Glutamatergic neuron (in vitro differentiated cells): ENCODE results near the gene FALEC. TPM values are rescaled to one million over a fixed set of nuclear protein-coding genes. Genes with fewer than 3 reads are reported as not detected.

Experiments used
- DNase-seq: peaks from one replicate; pipeline ENCODE4 v3.0.0; 2022
- H3K27ac Mint-ChIP-seq: one replicate; pipeline ENCODE4 v1.8.0; 2020; ENCODE audit warnings: mild to moderate bottlenecking, mixed read lengths, inconsistent platforms; ENCODE audit not compliant: unreplicated experiment
- H3K27me3 Mint-ChIP-seq: one replicate; pipeline ENCODE4 v1.8.0; 2020; ENCODE audit warnings: mild to moderate bottlenecking, moderate library complexity, mixed read lengths, inconsistent platforms; ENCODE audit not compliant: unreplicated experiment
- H3K36me3 Mint-ChIP-seq: one replicate; pipeline ENCODE4 v1.8.0; 2020; ENCODE audit warnings: mild to moderate bottlenecking, mixed read lengths, inconsistent platforms; ENCODE audit not compliant: unreplicated experiment
- H3K4me1 Mint-ChIP-seq: one replicate; pipeline ENCODE4 v1.8.0; 2020; ENCODE audit warnings: mild to moderate bottlenecking, low read depth, mixed read lengths, inconsistent platforms; ENCODE audit not compliant: unreplicated experiment
- H3K4me3 Mint-ChIP-seq: one replicate; pipeline ENCODE4 v1.8.0; 2020; ENCODE audit warnings: mild to moderate bottlenecking, mixed read lengths, inconsistent platforms; ENCODE audit not compliant: unreplicated experiment
- H3K9me3 Mint-ChIP-seq: one replicate; pipeline ENCODE4 v1.8.0; 2020; ENCODE audit warnings: mild to moderate bottlenecking, moderate library complexity, mixed read lengths, inconsistent platforms; ENCODE audit not compliant: unreplicated experiment
- CTCF ChIP-seq: fragments of 200-600 bp; sonication (generic); IDR thresholded peaks from one replicate; pipeline ENCODE4 v1.5.0; 2021; ENCODE audit not compliant: partially characterized antibody, unreplicated experiment
- total RNA-seq: library from RNA; stranded (reverse); fragmentation: NEBNext Ultra II Directional; extraction: Animal tissue kit (Norgen Biotek cat#: 25700); gene quantifications from one replicate; pipeline ENCODE4 v1.2.1, GENCODE V29; 2021; ENCODE audit not compliant: unreplicated experiment

The FALEC gene
- total RNA-seq, 1 donor from 2014 or later = not detected

GRCh38 chr1:150528196-150528595 lies 12.6 kb downstream of the FALEC start:
- H3K4me3 Mint-ChIP-seq = no peak overlapping the region
- no peak for DNase-seq
- no peak overlapping the region for H3K27ac Mint-ChIP-seq
- peaks cover 6% of the 10 kb centered on the region for H3K9me3 Mint-ChIP-seq
- no peak for TF ChIP-seq CTCF
- no peaks in the 10 kb centered on the region for H3K36me3 Mint-ChIP-seq
- peaks cover 10% of the 10 kb centered on the region for H3K4me1 Mint-ChIP-seq
- peaks cover 10% of the 10 kb centered on the region for H3K27me3 Mint-ChIP-seq

- no peak for TF ChIP-seq CTCF
- Mint-ChIP-seq H3K4me3 (no peak overlapping the region), H3K36me3 (no peaks in the 10 kb centered on the region), H3K27ac (no peak overlapping the region), H3K4me1 (peaks cover 10% of the 10 kb centered on the region), H3K9me3 (peaks cover 6% of the 10 kb centered on the region), H3K27me3 (peaks cover 10% of the 10 kb centered on the region)
- no peak for DNase-seq
These were observed 13.5 kb downstream of the FALEC start for GRCh38 chr1:150529017-150529416.

- H3K27ac Mint-ChIP-seq = peak overlapping the region; percentile 65
- peaks cover 6% of the 10 kb centered on the region for H3K9me3 Mint-ChIP-seq
- H3K36me3 Mint-ChIP-seq = no peaks in the 10 kb centered on the region
- no peak for TF ChIP-seq CTCF
- peak overlapping the region; percentile 8 for H3K4me3 Mint-ChIP-seq
- H3K4me1 Mint-ChIP-seq = peaks cover 10% of the 10 kb centered on the region
- peaks cover 11% of the 10 kb centered on the region for H3K27me3 Mint-ChIP-seq
- DNase-seq = no peak
These were observed 15.1 kb downstream of the FALEC start for GRCh38 chr1:150530491-150531159.

GRCh38 chr1:150532860-150533259 lies 17.3 kb downstream of the FALEC start:
- DNase-seq = no peak
- peaks cover 7% of the 10 kb centered on the region for H3K9me3 Mint-ChIP-seq
- peak; percentile 41 for TF ChIP-seq CTCF
- peaks cover 10% of the 10 kb centered on the region for H3K4me1 Mint-ChIP-seq
- H3K27ac Mint-ChIP-seq = no peak overlapping the region
- no peak overlapping the region for H3K4me3 Mint-ChIP-seq
- H3K36me3 Mint-ChIP-seq = no peaks in the 10 kb centered on the region
- peaks cover 11% of the 10 kb centered on the region for H3K27me3 Mint-ChIP-seq

- TF ChIP-seq CTCF = no peak
- Mint-ChIP-seq H3K4me3 (no peak overlapping the region), H3K27ac (no peak overlapping the region), H3K4me1 (peaks cover 10% of the 10 kb centered on the region), H3K9me3 (peaks cover 7% of the 10 kb centered on the region), H3K27me3 (peaks cover 8% of the 10 kb centered on the region), H3K36me3 (no peaks in the 10 kb centered on the region)
- DNase-seq = no peak
These were observed 18.4 kb downstream of the FALEC start for GRCh38 chr1:150534002-150534401.
